HEK293T (cell line): ENCODE measurements around the gene PCNA.

Experiments used
- CTCF ChIA-PET: fragments of 350-600 bp; formaldehyde crosslinking; extraction: SDS; loops from one replicate; lab custom pipeline; 2021; ENCODE audit warnings: antibody characterized with exemption, inconsistent platforms; lab: Yijun Ruan, JAX
- POLR2A ChIA-PET: fragments of 350-600 bp; formaldehyde crosslinking; extraction: SDS; loops from one replicate; lab custom pipeline; 2020; ENCODE audit warnings: antibody characterized with exemption, inconsistent platforms; lab: Yijun Ruan, JAX
- DNase-seq: peaks from one replicate; pipeline ENCODE4 v3.0.0; 2012; ENCODE audit warnings: mixed read lengths; ENCODE audit errors: extremely low spot score
- ARNT ChIP-seq: fragments of 450-650 bp; IDR thresholded peaks from 2 replicates; pipeline ENCODE4 v1.6.1; 2017; ENCODE audit warnings: mild to moderate bottlenecking
- BHLHE40 ChIP-seq: fragments of 450-650 bp; IDR thresholded peaks from 2 replicates; pipeline ENCODE4 v1.6.1; 2016; ENCODE audit warnings: mild to moderate bottlenecking, moderate library complexity, borderline replicate concordance
- CTBP1 ChIP-seq: fragments of 450-650 bp; IDR thresholded peaks from 2 replicates; pipeline ENCODE4 v1.6.1; 2016; ENCODE audit warnings: borderline replicate concordance
- ELF4 ChIP-seq: fragments of 450-650 bp; IDR thresholded peaks from 2 replicates; pipeline ENCODE4 v1.6.1; 2017; ENCODE audit warnings: antibody characterized with exemption
- FOXA1 ChIP-seq: fragments of 450-650 bp; IDR thresholded peaks from 2 replicates; pipeline ENCODE4 v1.6.1; 2016; ENCODE audit warnings: mild to moderate bottlenecking
- FOXK2 ChIP-seq: fragments of 450-650 bp; IDR thresholded peaks from 2 replicates; pipeline ENCODE4 v1.6.1; 2016; ENCODE audit warnings: mild to moderate bottlenecking
- FOXM1 ChIP-seq: fragments of 450-650 bp; IDR thresholded peaks from 2 replicates; pipeline ENCODE4 v1.6.1; 2017; ENCODE audit warnings: mild to moderate bottlenecking, borderline replicate concordance
- HDGF ChIP-seq: fragments of 450-650 bp; IDR thresholded peaks from 2 replicates; pipeline ENCODE4 v1.6.1; 2017; ENCODE audit warnings: antibody characterized with exemption, borderline replicate concordance
- L3MBTL2 ChIP-seq: fragments of 450-650 bp; conservative IDR thresholded peaks from 2 replicates; pipeline ENCODE4 v1.6.1; 2016; ENCODE audit warnings: mild to moderate bottlenecking
- LEF1 ChIP-seq: fragments of 450-650 bp; IDR thresholded peaks from 2 replicates; pipeline ENCODE4 v1.6.1; 2017; ENCODE audit warnings: mild to moderate bottlenecking, borderline replicate concordance
- NFRKB ChIP-seq: fragments of 450-650 bp; IDR thresholded peaks from 2 replicates; pipeline ENCODE4 v1.6.1; 2016; ENCODE audit warnings: mild to moderate bottlenecking, moderate library complexity
- SP1 ChIP-seq: fragments of 450-650 bp; IDR thresholded peaks from 2 replicates; pipeline ENCODE4 v1.6.1; 2017
- SUZ12 ChIP-seq: fragments of 450-650 bp; IDR thresholded peaks from 2 replicates; pipeline ENCODE4 v1.6.1; 2016; ENCODE audit warnings: mild to moderate bottlenecking
- TARDBP ChIP-seq: fragments of 450-650 bp; IDR thresholded peaks from 2 replicates; pipeline ENCODE4 v1.6.1; 2016
- ZNF384 ChIP-seq: fragments of 450-650 bp; IDR thresholded peaks from 2 replicates; pipeline ENCODE4 v1.6.1; 2016
- TF ChIP-seq, protein P1 (sequence below): fragments of 450-650 bp; IDR thresholded peaks from 2 replicates; pipeline ENCODE4 v1.6.1; 2016

The PCNA gene

DNA sequence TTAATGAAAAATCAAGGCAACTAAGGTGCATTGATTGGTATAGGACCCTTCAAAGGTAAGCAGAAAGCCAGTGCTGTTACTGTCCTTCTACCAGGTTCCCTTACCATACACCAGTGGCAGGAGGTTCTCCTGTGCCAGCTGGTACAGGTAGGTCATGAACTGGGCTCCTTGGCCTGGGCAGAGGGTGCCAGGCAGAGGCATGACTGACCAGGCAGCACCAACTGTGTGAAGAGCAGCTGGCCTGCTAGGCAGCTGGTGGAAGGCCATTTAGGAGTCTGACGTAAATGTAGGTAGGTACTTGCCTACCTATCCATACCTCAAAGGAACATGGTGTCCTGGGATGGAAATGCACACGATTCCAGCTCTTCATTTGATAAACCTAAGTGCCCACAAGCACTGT is 23.3 kb downstream of the PCNA start:
- ChIA-PET POLR2A (no interaction called here), CTCF (no interaction called here)
- DNase-seq = no peak
- TF ChIP-seq, protein P1, sequence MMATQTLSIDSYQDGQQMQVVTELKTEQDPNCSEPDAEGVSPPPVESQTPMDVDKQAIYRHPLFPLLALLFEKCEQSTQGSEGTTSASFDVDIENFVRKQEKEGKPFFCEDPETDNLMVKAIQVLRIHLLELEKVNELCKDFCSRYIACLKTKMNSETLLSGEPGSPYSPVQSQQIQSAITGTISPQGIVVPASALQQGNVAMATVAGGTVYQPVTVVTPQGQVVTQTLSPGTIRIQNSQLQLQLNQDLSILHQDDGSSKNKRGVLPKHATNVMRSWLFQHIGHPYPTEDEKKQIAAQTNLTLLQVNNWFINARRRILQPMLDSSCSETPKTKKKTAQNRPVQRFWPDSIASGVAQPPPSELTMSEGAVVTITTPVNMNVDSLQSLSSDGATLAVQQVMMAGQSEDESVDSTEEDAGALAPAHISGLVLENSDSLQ = no peak
- TF ChIP-seq TARDBP (no peak), ARNT (no peak), LEF1 (no peak), ZNF384 (no peak), SP1 (no peak), FOXA1 (no peak)

DNA sequence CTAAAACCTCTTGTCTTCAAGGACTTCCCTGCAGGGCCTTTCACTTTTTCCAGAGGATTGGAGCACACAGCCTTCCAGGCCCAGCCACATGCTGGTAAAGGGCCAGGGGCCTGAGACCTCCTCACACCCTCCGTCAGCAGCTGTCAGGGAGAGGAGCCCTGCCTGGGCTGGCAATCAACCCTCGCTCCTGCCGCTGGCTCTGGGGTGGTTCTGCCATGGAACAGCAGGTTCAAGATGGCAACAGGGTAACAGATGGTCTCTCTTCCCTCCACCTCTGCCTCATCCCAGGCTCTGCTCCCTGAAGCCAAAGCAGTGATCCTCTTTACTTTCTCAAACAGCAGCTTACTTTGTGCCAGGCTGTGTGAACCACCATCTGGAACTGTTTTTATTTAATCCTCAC is 23.8 kb downstream of the PCNA start:
- TF ChIP-seq TARDBP (no peak), ZNF384 (no peak), BHLHE40 (no peak), SP1 (no peak), LEF1 (no peak), SUZ12 (no peak), HDGF (no peak), FOXK2 (no peak), ARNT (no peak), FOXA1 (no peak)
- TF ChIP-seq, protein P1 = no peak
- CTCF ChIA-PET = no interaction called here
- no peak for DNase-seq

DNA sequence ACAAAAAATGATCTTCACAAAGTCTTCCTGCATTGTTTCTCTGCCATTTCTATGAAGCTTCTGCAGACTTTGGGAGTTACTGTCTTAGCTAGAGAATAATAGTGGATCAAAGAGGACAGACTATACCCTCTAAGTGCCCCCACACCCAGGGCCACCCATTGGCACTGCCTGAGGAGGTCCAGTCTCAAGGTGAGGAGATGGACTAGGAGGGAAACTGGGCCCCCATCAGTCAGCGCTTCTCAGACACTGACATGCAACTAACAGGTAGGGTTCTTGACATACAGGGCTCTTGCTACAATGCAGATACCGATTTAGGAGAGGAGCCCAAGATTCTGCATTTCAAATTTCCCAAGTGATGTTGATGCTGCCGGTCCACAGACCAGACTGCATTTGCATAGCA is 24.3 kb downstream of the PCNA start:
- no peak for TF ChIP-seq ELF4
- ChIA-PET POLR2A (no interaction called here), CTCF (no interaction called here)
- DNase-seq = no peak

More for the DNA sequence above, 23.8 kb downstream of the PCNA start:
- POLR2A ChIA-PET = no interaction called here

DNA sequence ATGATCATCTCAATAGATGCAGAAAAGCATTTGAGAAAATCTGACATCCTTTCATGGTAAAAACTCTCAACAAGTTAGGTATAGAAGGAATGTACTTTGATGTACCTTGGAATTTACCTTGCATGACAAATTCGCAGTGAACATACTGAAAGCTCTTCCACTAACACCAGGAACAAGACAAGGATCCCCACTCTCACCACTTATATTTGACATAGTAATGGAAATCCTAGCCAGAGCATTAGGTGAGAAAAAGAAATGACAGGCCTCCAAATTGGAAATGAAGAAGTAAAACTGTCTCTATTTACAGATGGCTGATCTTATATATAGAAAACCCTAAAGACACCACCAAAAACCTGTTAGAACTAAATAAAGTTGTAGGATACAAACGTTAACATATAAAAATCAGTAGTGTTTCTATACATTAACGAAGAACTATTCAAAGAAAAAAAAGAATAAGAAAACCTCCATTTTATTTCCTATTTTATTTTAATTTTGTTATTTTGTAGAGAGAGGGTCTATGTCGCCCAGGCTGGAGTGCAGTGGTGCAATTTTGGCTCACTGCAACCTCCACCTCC is 26.9 kb downstream of the PCNA start:
- no peak for DNase-seq
- ChIA-PET CTCF (no interaction called here), POLR2A (no interaction called here)
- TF ChIP-seq FOXA1 (no peak), NFRKB (no peak), CTBP1 (no peak), LEF1 (no peak), FOXM1 (no peak)

DNA sequence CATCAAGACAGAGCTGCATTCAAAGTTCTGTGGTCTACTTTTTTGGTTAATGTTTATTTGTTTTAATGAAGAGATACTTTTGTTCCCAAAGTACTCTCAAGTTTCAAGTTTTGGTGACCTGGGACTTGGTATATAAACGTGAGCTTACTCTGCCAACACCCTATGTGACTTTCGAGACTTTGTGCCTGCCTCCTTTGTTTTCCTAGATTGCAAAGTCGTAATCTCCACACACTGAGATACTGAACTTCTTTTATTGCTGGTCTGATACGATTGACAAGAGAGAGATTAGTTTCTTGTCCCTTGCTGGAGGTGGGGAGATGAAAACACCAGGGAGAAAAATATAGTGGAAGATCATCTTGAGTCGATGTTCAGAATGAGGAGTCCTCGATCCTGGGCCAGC is 27.9 kb downstream of the PCNA start:
- ChIA-PET CTCF (interaction anchor here (1.2 kb wide), 1 partner anchor 9 kb away, joined by 4 read pairs; no protein-coding TSS in a partner anchor), POLR2A (no interaction called here)
- no peak for TF ChIP-seq LEF1
- TF ChIP-seq, protein P1 = no peak
- TF ChIP-seq L3MBTL2 = no peak
- no peak for TF ChIP-seq BHLHE40
- no peak for TF ChIP-seq FOXM1
- no peak for TF ChIP-seq ARNT
- no peak for TF ChIP-seq FOXK2
- TF ChIP-seq TARDBP = no peak
- no peak for TF ChIP-seq NFRKB
- no peak for TF ChIP-seq SUZ12
- TF ChIP-seq SP1 = no peak
- no peak for DNase-seq

DNA sequence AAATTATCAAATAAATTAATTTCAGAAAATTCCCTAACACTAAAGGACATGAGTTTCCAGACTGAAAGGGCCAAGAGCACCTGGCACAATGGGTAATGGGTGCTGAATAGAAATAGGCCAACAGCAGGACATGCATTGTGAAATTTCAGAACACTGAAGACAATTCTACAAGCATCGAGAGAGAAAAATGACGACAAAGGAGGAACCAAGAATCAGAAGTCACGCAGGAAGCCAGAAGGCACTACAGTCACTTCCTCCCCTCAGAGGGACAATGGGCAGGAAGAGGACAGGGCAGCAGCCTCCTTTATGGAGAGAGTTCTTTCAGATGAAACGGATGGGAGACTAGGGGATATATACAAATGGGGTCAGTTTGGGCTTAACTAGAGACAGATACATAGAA is 29.6 kb downstream of the PCNA start:
- ChIA-PET POLR2A (no interaction called here), CTCF (no interaction called here)
- DNase-seq = no peak
- TF ChIP-seq LEF1 (no peak), FOXK2 (no peak), ELF4 (no peak), HDGF (no peak), TARDBP (no peak), SP1 (no peak), ARNT (no peak), CTBP1 (no peak), NFRKB (no peak)

DNA sequence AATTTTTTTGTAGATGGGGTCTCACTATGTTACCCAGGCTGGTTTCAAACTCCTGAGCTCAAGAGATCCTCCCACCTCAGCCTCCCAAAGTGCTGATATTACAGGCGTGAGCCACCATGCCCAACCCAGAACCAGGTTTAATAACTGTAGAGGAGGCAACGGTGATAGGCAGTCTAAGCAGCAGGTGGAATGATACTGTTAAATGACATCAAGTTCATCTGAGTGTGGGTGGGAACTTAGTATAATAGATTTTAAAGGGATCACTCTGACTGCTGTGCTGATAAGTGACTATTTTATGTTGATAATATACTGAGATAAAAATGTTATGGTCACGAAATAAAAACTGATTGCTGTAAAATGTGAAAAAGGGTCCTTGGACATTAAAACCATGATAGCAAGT is 31.1 kb downstream of the PCNA start:
- no peak for DNase-seq
- no peak for TF ChIP-seq ELF4
- TF ChIP-seq BHLHE40 = no peak
- TF ChIP-seq, protein P1 = no peak
- TF ChIP-seq HDGF = no peak
- TF ChIP-seq FOXK2 = no peak
- no peak for TF ChIP-seq SP1
- CTCF ChIA-PET = no interaction called here
- POLR2A ChIA-PET = no interaction called here
